MM.1S (cell line): ENCODE data around the gene INTS4.

ENCODE experiments used
- EZH2 ChIP-seq: fragments of 300-600 bp; sonication (generic); optimal IDR thresholded peaks from 2 replicates; pipeline ENCODE3; 2017; ENCODE audit warnings: low read depth, mild to moderate bottlenecking, antibody characterized with exemption, low read length, mixed read lengths
- EZH2phosphoT487 ChIP-seq: fragments of 300-600 bp; sonication (generic); IDR thresholded peaks from 2 replicates; pipeline ENCODE4 v1.6.1; 2018; ENCODE audit warnings: antibody characterized with exemption, low read length
- TF ChIP-seq, protein P1 (sequence below): fragments of 300-600 bp; sonication (generic); IDR thresholded peaks from 2 replicates; pipeline ENCODE4 v1.5.1; 2016; ENCODE audit warnings: antibody characterized with exemption, low read length, mixed read lengths

DNA sequence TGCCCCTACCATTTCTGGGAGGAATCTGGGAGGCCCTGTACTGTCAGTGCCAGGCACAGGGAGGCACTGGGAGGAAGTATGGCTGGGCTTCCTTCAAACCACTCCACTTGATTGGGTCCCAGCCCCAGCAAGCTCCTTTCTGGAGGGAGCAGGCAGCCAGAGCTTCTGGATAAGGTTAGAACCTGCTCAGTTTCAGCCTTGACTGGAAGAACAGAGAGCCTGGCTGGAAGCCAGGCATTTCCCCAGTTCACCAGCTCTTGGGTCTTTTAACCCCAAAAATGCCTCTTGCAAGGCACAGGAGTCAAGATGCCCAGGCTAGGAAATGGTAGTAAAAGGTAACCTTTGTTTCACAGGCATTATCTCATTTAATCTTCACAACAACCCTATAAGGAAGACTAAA, 37.6 kb upstream of the INTS4 start:
- TF ChIP-seq EZH2: no peak
- TF ChIP-seq, protein P1, sequence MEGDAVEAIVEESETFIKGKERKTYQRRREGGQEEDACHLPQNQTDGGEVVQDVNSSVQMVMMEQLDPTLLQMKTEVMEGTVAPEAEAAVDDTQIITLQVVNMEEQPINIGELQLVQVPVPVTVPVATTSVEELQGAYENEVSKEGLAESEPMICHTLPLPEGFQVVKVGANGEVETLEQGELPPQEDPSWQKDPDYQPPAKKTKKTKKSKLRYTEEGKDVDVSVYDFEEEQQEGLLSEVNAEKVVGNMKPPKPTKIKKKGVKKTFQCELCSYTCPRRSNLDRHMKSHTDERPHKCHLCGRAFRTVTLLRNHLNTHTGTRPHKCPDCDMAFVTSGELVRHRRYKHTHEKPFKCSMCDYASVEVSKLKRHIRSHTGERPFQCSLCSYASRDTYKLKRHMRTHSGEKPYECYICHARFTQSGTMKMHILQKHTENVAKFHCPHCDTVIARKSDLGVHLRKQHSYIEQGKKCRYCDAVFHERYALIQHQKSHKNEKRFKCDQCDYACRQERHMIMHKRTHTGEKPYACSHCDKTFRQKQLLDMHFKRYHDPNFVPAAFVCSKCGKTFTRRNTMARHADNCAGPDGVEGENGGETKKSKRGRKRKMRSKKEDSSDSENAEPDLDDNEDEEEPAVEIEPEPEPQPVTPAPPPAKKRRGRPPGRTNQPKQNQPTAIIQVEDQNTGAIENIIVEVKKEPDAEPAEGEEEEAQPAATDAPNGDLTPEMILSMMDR: no peak
- no peak for TF ChIP-seq EZH2phosphoT487
